Endothelial cell of umbilical vein (primary cell): ENCODE data around the gene KRCC1. TPM values are rescaled to one million over a fixed set of nuclear protein-coding genes. Genes with fewer than 3 reads are reported as not detected.

ENCODE experiments used
- BruUV-seq: library from RNA; stranded (reverse); fragments of 400-500 nt; replicated peaks from 2 replicates; lab custom pipeline; 2021; lab: Mats Ljungman, UMichigan
- CTCF ChIA-PET: fragments of 300-600, 350-600 bp; sonication (Branson Sonifier 250); formaldehyde crosslinking; loops from one replicate; lab custom pipeline; 2021; ENCODE audit warnings: antibody characterized with exemption, inconsistent platforms; lab: Charles Lee
- POLR2A ChIA-PET: fragments of 300-600, 350-600 bp; sonication (Branson Sonifier 250); formaldehyde crosslinking; loops from one replicate; lab custom pipeline; 2021; ENCODE audit warnings: antibody characterized with exemption, inconsistent platforms; lab: Charles Lee
- DNase-seq: peaks from one replicate; pipeline ENCODE4 v3.0.0-alpha.2; 2011; ENCODE audit warnings: low read depth, low spot score
- FAIRE-seq: peaks from 2 replicates; lab custom pipeline; 2011; peaks lifted over from hg19 to GRCh38; lab: Jason Lieb, UNC
- H2AFZ ChIP-seq: 2 replicates; pipeline ENCODE4 v1.6.0; 2012; ENCODE audit warnings: low read depth, low read length, control low read depth, inconsistent platforms
- H3K27ac ChIP-seq: 2 replicates; pipeline ENCODE4 v1.5.1; 2011; ENCODE audit warnings: low read depth, mild to moderate bottlenecking, control low read depth, low read length, moderate library complexity; ENCODE audit not compliant: insufficient read depth
- H3K27me3 ChIP-seq, 2 experiments: 2 replicates each; pipeline versions ENCODE4 v1.6.0 to v1.6.1; 2011; ENCODE audit warnings: low read length in 2 of 2, mixed read lengths in 1 of 2; ENCODE audit not compliant: control insufficient read depth in 2 of 2, insufficient read depth in 2 of 2
- H3K36me3 ChIP-seq, 2 experiments: 2 replicates in 1 of 2; 3 replicates in 1 of 2; pipeline ENCODE4 v1.5.1; 2011; ENCODE audit warnings: low read length in 2 of 2, mild to moderate bottlenecking in 1 of 2, moderate library complexity in 1 of 2; ENCODE audit not compliant: control insufficient read depth in 2 of 2, insufficient read depth in 2 of 2; ENCODE audit errors: extremely low read depth in 1 of 2
- H3K4me1 ChIP-seq: 3 replicates; pipeline ENCODE4 v1.5.1; 2011; ENCODE audit warnings: mild to moderate bottlenecking, low read length; ENCODE audit not compliant: control insufficient read depth, insufficient read depth; ENCODE audit errors: extremely low read depth
- H3K4me2 ChIP-seq: 2 replicates; pipeline ENCODE4 v1.6.1; 2011; ENCODE audit warnings: low read length, control low read depth, mixed read lengths; ENCODE audit not compliant: insufficient read depth
- H3K4me3 ChIP-seq, 3 experiments: fragments of 200-600 bp in 1 of 3; sonication (generic), shearing (Covaris generic) in 1 of 3; replicated peaks in 1 of 3; 2 replicates each; pipeline ENCODE4 v1.5.1; 2011 to 2016; ENCODE audit warnings: control low read depth in 3 of 3, low read length in 3 of 3, mild to moderate bottlenecking in 2 of 3, inconsistent platforms in 1 of 3, low read depth in 1 of 3, moderate library complexity in 1 of 3; ENCODE audit not compliant: insufficient read depth in 1 of 3
- H3K79me2 ChIP-seq: 2 replicates; pipeline ENCODE4 v1.6.0; 2012; ENCODE audit warnings: low read length, inconsistent platforms; ENCODE audit not compliant: control insufficient read depth, insufficient read depth
- H3K9ac ChIP-seq: replicated peaks from 2 replicates; pipeline ENCODE3; 2011; ENCODE audit warnings: low read length, control low read depth; ENCODE audit not compliant: insufficient read depth; ENCODE audit errors: extremely low read depth
- H3K9me1 ChIP-seq: replicated peaks from 3 replicates; pipeline ENCODE4 v1.6.0; 2011; ENCODE audit warnings: mild to moderate bottlenecking, low read length; ENCODE audit not compliant: control insufficient read depth, insufficient read depth; ENCODE audit errors: extremely low read depth
- H3K9me3 ChIP-seq: replicated peaks from 2 replicates; pipeline ENCODE4 v1.5.1; 2012; ENCODE audit warnings: low read length, inconsistent platforms; ENCODE audit not compliant: control insufficient read depth, insufficient read depth
- H4K20me1 ChIP-seq: replicated peaks from 2 replicates; pipeline ENCODE3; 2011; ENCODE audit warnings: mild to moderate bottlenecking, low read length; ENCODE audit not compliant: control insufficient read depth, insufficient read depth; ENCODE audit errors: extremely low read depth
- EZH2 ChIP-seq: IDR thresholded peaks from 2 replicates; pipeline ENCODE4 v1.6.1; 2012; ENCODE audit warnings: borderline replicate concordance, low read depth, mild to moderate bottlenecking, moderate library complexity, low read length, inconsistent platforms; ENCODE audit not compliant: severe bottlenecking
- FOS ChIP-seq: IDR thresholded peaks from 2 replicates; pipeline ENCODE4 v1.6.1; 2011; ENCODE audit warnings: mild to moderate bottlenecking, low read length, moderate library complexity, borderline replicate concordance; ENCODE audit not compliant: insufficient read depth
- GATA2 ChIP-seq: IDR thresholded peaks from 2 replicates; pipeline ENCODE4 v1.7.0; 2011; ENCODE audit warnings: low read depth, mild to moderate bottlenecking, moderate library complexity, mixed read lengths, low read length; ENCODE audit not compliant: insufficient read length, insufficient read depth
- JUN ChIP-seq: IDR thresholded peaks from 2 replicates; pipeline ENCODE4 v1.6.1; 2011; ENCODE audit warnings: borderline replicate concordance, low read depth; ENCODE audit not compliant: insufficient read length, insufficient read depth
- MYC ChIP-seq: IDR thresholded peaks from one replicate; pipeline ENCODE4 v1.6.1; 2011; ENCODE audit warnings: mild to moderate bottlenecking, low read depth, low read length
- POLR2A ChIP-seq: IDR thresholded peaks from 2 replicates; pipeline ENCODE4 v1.6.1; 2012; ENCODE audit warnings: low read depth, mild to moderate bottlenecking, control low read depth, low read length
- POLR2AphosphoS5 ChIP-seq: IDR thresholded peaks from 2 replicates; pipeline ENCODE4 v1.6.1; 2012; ENCODE audit warnings: low read depth, mild to moderate bottlenecking, control low read depth, low read length, moderate library complexity; ENCODE audit not compliant: insufficient read depth
- dilution Hi-C: fragments of 300-500 bp; cut with MboI; formaldehyde crosslinking; loops from one replicate; pipeline ENCODE4 v1.15.0; 2019; ENCODE audit warnings: low sequenced_read_pairs; ENCODE audit not compliant: extremely low pct_ligation_motif_present
- intact Hi-C: fragments of 100-400 bp; cut with micrococcal nuclease; formaldehyde crosslinking; loops from one replicate; pipeline ENCODE4 v1.10.0; 2022
- polyA plus RNA-seq, 4 experiments: library from polyadenylated mRNA; depleted of rRNA in 3 of 4; stranded (reverse) in 3 of 4; unstranded in 1 of 4; fragments of >200 nt; gene quantifications; 2 replicates each; pipeline versions ENCODE4 v1.2.1 to v1.2.3, GENCODE V29; 2011 to 2012; ENCODE audit warnings: missing spikeins in 1 of 4
- total RNA-seq: library from RNA; stranded (reverse); gene quantifications from 2 replicates; pipeline ENCODE4 v1.2.3, GENCODE V29; 2021
- TF ChIP-seq, protein P1 (sequence below): IDR thresholded peaks from 2 replicates; pipeline ENCODE4 v1.6.1; 2011; ENCODE audit not compliant: insufficient read depth, insufficient read length
- TF ChIP-seq, protein P2 (sequence below), 2 donors: IDR thresholded peaks; 1 replicate in 1 of 2; 2 replicates in 1 of 2; pipeline ENCODE4 v1.5.1; 2011; ENCODE audit warnings: low read length in 2 of 2, mild to moderate bottlenecking in 2 of 2, moderate library complexity in 2 of 2, control low read depth in 1 of 2, inconsistent platforms in 1 of 2, low read depth in 1 of 2; ENCODE audit not compliant: insufficient read depth in 1 of 2; ENCODE audit errors: extremely low read depth in 1 of 2

Gene KRCC1
- total and polyA plus RNA-seq, 2 donors (not counting 3 experiments of a cell fraction or from before 2014, with no cell fraction given) = 7.4 to 15.0 TPM

DNA sequence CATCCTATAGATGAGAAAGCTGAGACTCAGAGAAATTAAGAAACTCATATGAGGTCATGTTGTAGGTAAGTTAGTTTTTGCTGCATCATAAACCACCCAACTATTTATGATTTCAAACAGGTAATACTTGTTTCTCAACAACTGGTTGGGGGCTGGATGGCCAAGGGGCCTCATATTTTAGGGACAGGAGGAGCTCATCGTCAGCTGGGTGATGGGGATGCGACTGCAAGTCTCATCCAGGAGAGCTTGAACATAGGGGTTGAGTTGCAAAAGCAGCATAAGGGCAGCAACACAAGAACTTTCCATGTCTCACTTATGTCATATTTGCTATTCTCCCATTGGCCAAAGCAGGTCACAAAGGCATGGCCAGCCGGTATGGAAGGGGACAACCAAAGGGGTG is 35.6 kb downstream of the KRCC1 start:
- peaks cover 4% of the 10 kb centered on the region for H3K4me1 ChIP-seq
- H3K4me2 ChIP-seq = no peak overlapping the region
- H3K27ac ChIP-seq = no peak overlapping the region
- ChIA-PET CTCF (interaction anchor here (1.0 kb wide), 1 partner anchor 140 kb away, joined by 3 read pairs; no protein-coding TSS in a partner anchor), POLR2A (no interaction called here)
- H2AFZ ChIP-seq = no peak overlapping the region
- FAIRE-seq (no peak), DNase-seq (no peak)
- no peaks in the 10 kb centered on the region for H3K9me3 ChIP-seq
- intact Hi-C loops = no loop called here
- H3K79me2 ChIP-seq = no peaks in the 10 kb centered on the region
- no peaks in the 10 kb centered on the region for H3K27me3 ChIP-seq
- H4K20me1 ChIP-seq = no peaks in the 10 kb centered on the region
- H3K9me1 ChIP-seq = no peaks in the 10 kb centered on the region
- H3K4me3 ChIP-seq = no peak overlapping the region
- no peaks in the 10 kb centered on the region for H3K36me3 ChIP-seq
- TF ChIP-seq JUN = no peak
- TF ChIP-seq GATA2 = no peak
- no peak for TF ChIP-seq POLR2A
- no peak for TF ChIP-seq MYC
- no peak for TF ChIP-seq EZH2
- TF ChIP-seq, protein P1, sequence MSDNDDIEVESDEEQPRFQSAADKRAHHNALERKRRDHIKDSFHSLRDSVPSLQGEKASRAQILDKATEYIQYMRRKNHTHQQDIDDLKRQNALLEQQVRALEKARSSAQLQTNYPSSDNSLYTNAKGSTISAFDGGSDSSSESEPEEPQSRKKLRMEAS = no peak
- no peak for TF ChIP-seq POLR2AphosphoS5
- TF ChIP-seq, protein P2, sequence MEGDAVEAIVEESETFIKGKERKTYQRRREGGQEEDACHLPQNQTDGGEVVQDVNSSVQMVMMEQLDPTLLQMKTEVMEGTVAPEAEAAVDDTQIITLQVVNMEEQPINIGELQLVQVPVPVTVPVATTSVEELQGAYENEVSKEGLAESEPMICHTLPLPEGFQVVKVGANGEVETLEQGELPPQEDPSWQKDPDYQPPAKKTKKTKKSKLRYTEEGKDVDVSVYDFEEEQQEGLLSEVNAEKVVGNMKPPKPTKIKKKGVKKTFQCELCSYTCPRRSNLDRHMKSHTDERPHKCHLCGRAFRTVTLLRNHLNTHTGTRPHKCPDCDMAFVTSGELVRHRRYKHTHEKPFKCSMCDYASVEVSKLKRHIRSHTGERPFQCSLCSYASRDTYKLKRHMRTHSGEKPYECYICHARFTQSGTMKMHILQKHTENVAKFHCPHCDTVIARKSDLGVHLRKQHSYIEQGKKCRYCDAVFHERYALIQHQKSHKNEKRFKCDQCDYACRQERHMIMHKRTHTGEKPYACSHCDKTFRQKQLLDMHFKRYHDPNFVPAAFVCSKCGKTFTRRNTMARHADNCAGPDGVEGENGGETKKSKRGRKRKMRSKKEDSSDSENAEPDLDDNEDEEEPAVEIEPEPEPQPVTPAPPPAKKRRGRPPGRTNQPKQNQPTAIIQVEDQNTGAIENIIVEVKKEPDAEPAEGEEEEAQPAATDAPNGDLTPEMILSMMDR (IDR thresholded peaks at IDR 0.05; ENCODE audit: extremely low read depth in 1 of 2, insufficient read depth in 1 of 2, low read depth in 1 of 2, low read length in 2 of 2) = no peak
- TF ChIP-seq FOS = no peak
- dilution Hi-C loops = no loop called here
- BruUV-seq = no TSS peak
- H3K9ac ChIP-seq = no peak overlapping the region
